T-helper 9 cell (primary cell): ENCODE measurements around the gene PRPF6.

Source experiments
- DNase-seq: peaks from one replicate; pipeline ENCODE4 v3.0.0-alpha.2; 2020

Gene PRPF6

GRCh38 chr20:64049878-64050260 lies 68.9 kb downstream of the PRPF6 start:
- no peak for DNase-seq

GRCh38 chr20:64050261-64051032 lies 69.5 kb downstream of the PRPF6 start:
- no peak for DNase-seq

- DNase-seq: no peak
These were observed 70.1 kb downstream of the PRPF6 start for GRCh38 chr20:64051033-64051452.

GRCh38 chr20:64051561-64052325 lies 70.8 kb downstream of the PRPF6 start:
- no peak for DNase-seq

- DNase-seq: no peak
These were observed 71.4 kb downstream of the PRPF6 start for GRCh38 chr20:64052326-64052722.

GRCh38 chr20:64052987-64053840 lies 72.3 kb downstream of the PRPF6 start:
- DNase-seq: no peak

GRCh38 chr20:64053841-64054661 lies 73.1 kb downstream of the PRPF6 start:
- no peak for DNase-seq

- no peak for DNase-seq
These were observed 74.5 kb downstream of the PRPF6 start for GRCh38 chr20:64055396-64055892.

GRCh38 chr20:64055893-64056638 lies 75.1 kb downstream of the PRPF6 start:
- DNase-seq: no peak

GRCh38 chr20:64056639-64056888 lies 75.6 kb downstream of the PRPF6 start:
- no peak for DNase-seq

GRCh38 chr20:64056889-64057627 lies 76.1 kb downstream of the PRPF6 start:
- DNase-seq: no peak

- DNase-seq: peak; percentile 81
These were observed 76.9 kb downstream of the PRPF6 start for GRCh38 chr20:64057628-64058498.

GRCh38 chr20:64058536-64058935 lies 77.6 kb downstream of the PRPF6 start:
- DNase-seq: no peak

GRCh38 chr20:64062276-64062595 lies 81.3 kb downstream of the PRPF6 start:
- no peak for DNase-seq

- peak; percentile 88 for DNase-seq
These were observed 81.9 kb downstream of the PRPF6 start, which contains the start of gene TCEA2 for GRCh38 chr20:64062596-64063388. TCEA2 (plus strand) TSS chr20:64063198; CDS start chr20:64063313, 115 bp downstream.

- no peak for DNase-seq
These were observed 82.6 kb downstream of the PRPF6 start for GRCh38 chr20:64063389-64064144.

GRCh38 chr20:64064145-64064698 lies 83.3 kb downstream of the PRPF6 start:
- no peak for DNase-seq
